Gastroesophageal sphincter (tissue), 3 donors: ENCODE measurements around the gene HOXA5.

Experiments
- CTCF ChIP-seq, 4 experiments: fragments of 200-600 bp in 2 of 4; fragments of 450-650 bp in 2 of 4; sonication (generic) in 1 of 4; IDR thresholded peaks; one replicate each; pipeline ENCODE4 v1.5.1; 2017 to 2019; ENCODE audit warnings: antibody characterized with exemption in 4 of 4, mild to moderate bottlenecking in 2 of 4, moderate library complexity in 2 of 4
- EP300 ChIP-seq: sonication (generic); formaldehyde crosslinking; IDR thresholded peaks from one replicate; pipeline ENCODE4 v1.6.1; 2017; ENCODE audit warnings: antibody characterized with exemption, mild to moderate bottlenecking
- POLR2A ChIP-seq, 2 donors: fragments of 450-650 bp; IDR thresholded peaks; one replicate each; pipeline ENCODE4 v1.6.1; 2017; ENCODE audit warnings: antibody characterized with exemption in 2 of 2, mild to moderate bottlenecking in 2 of 2, moderate library complexity in 1 of 2
- POLR2AphosphoS5 ChIP-seq: sonication (generic); formaldehyde crosslinking; IDR thresholded peaks from one replicate; pipeline ENCODE4 v1.6.1; 2017; ENCODE audit warnings: antibody characterized with exemption

GRCh38 chr7:27119412-27119911 is 24.0 kb downstream of the HOXA5 start:
- TF ChIP-seq CTCF (IDR thresholded peaks at IDR 0.05) (no peak), POLR2AphosphoS5 (peak; percentile 8), POLR2A (IDR thresholded peaks at IDR 0.05) (no peak), EP300 (no peak)
